ENCODE results near the gene CIROP. TPM values are rescaled to one million over a fixed set of nuclear protein-coding genes. Genes with fewer than 3 reads are reported as not detected.

CIROP gene
- total RNA-seq, 8 experiments from 2014 or later = 0.05 to 0.22 (median 0.18) TPM; not detected in 2

DNA sequence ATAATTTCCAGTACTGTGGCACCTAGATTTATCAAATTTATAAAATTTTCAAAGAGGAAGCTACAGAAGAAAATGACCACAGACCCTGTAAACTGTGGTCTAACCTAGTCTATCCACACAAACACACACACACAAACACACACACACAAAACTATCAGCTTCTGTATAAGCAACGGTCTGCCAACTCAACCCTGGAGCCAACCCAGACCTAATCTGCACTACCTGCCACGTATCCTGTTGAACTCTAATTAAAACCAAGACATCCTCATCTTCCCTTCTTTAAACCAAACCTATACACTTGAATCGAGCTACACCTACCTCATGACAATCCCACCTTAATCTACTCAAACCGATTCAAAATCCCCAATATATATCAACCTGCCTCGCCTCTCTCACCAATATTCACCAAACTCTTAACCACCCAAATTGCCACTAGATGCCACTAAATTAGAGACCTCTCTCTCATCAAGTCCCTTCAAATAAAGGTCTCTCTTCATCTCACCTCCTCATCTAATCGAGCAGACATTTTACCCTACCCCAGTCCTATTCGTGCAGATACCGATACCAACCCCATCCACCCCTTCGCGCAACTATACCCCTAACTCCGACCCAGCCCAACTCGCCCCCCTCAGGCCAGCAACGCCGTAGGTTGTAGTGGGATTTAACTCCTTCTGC, 10.7 kb downstream of the CIROP start:
- H3K27ac ChIP-seq = peak overlapping the region; percentile 97 to 98
- peak overlapping the region; percentile 63 to 91 (median 84) for H3K4me3 ChIP-seq
- 0 to 20% (median 4%) methylated on average over 1 to 7 of the region's 14 CpGs; no CpG with 5 or more reads in 1 of the 10 experiments for WGBS, 10 experiments
- in situ Hi-C loops (cut with MboI; ENCODE audit: low pct_unique_long_range_greater_than_20kb in 2 of 9, low sequenced_read_pairs in 9 of 9, unreplicated experiment in 9 of 9) = no loop called here
- H3K4me1 ChIP-seq (replicated peaks in 1 of 2) = peaks cover 10 to 13% of the 10 kb centered on the region in 2 donors
- no peak for ATAC-seq (replicated peaks in 6 of 8)

DNA sequence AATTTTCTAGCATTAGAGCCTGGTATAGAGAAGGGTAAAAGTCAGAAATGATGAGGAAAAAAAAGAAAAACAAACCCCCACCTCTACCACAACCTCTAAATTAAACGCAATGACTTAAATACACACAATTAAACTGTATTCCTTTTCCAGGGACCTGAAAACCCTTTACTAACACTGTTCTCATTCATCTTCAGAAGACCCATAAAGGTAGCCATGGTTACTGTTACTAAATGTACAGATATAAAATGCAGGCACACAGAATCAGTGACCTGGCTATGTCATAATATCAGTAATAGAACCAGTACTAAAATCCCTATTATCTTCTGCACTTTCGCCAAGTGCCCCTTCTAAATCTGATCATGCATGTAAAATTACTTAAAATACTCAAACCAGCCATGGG, 11.3 kb downstream of the CIROP start:
- no peak overlapping the region for H3K27ac ChIP-seq
- peaks cover 10 to 13% of the 10 kb centered on the region in 2 donors for H3K4me1 ChIP-seq (replicated peaks in 1 of 2)
- peak overlapping the region in 4 of 5 donors; percentile 74 to 91 (median 86) for H3K4me3 ChIP-seq
- in situ Hi-C loops (cut with MboI; ENCODE audit: low pct_unique_long_range_greater_than_20kb in 2 of 9, low sequenced_read_pairs in 9 of 9, unreplicated experiment in 9 of 9) = no loop called here
- 57 to 100% (median 90%) methylated on average over 1 to 2 of the region's 2 CpGs; no CpG with 5 or more reads in 1 of the 10 experiments for WGBS, 10 experiments
- ATAC-seq (replicated peaks in 6 of 8) = no peak

DNA sequence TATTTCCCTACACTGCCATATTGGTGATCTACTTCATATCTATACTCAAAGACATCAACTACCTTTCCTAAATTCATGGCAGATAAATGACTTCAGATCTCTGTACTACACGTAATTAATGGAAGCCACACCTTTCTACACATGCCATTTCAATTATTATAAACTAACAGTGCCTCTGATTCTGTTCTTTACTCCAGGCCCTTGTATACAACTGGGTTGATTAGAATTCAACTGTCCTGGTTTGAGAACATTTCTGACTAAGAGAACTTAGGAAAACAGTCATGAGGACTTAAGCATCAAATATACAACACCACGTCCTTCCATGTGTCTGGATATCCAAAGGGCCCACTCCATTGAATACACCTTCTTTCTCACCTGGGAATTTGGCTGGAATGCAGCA, 11.7 kb downstream of the CIROP start:
- no peak for ATAC-seq (replicated peaks in 6 of 8)
- Histone ChIP-seq H3K4me1 (replicated peaks in 1 of 2) (peaks cover 10 to 13% of the 10 kb centered on the region in 2 donors), H3K27ac (no peak overlapping the region), H3K4me3 (no peak overlapping the region)
- WGBS, 10 experiments = 62 to 100% (median 95%) methylated on average over 1 to 2 of the region's 2 CpGs; no CpG with 5 or more reads in 2 of the 10 experiments
- in situ Hi-C loops (cut with MboI; ENCODE audit: low pct_unique_long_range_greater_than_20kb in 2 of 9, low sequenced_read_pairs in 9 of 9, unreplicated experiment in 9 of 9) = no loop called here

DNA sequence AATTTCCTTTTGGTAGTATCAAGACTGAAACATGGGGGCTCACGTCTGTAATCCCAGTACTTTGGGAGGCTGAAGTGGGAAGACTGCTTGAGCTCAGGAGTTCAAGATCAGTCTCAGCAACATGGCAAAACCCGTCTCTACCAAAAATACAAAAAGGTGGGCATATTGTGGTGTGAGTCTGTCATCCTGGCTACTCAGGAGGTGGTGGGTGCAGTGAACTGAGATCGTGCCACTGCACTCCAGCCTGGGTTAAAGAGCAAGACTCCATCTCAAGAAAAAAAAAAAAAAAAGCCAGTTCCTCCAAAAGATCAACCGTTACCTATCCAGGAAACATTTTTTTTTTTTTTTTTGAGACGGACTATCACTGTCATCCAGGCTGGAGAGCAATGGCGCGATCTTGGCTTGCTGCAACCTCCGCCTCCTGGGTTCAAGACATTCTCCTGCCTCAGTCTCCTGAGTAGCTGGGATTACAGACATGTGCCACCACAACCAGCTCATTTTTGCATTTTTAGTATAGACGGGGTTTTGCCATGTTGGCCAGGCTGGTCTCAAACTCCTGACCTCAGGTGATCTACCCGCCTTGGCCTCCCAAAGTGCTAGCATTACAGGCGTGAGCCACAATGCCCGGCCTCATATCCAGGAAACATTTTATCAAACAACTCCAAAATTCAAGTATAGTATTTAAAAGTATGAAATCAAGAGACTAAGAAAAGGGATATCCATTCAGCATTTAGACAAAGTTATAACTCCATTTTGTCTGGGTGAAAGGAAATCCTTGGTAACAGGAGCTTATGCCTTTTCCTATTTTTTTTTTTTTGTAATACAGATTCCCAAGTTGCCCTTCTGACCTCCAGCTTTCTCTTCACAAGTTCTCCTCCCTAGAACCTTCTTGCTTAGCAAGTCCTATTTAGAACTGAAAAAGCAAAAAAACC, 13.2 kb downstream of the CIROP start:
- no peak overlapping the region for H3K4me3 ChIP-seq
- no peak for ATAC-seq (replicated peaks in 6 of 8)
- H3K4me1 ChIP-seq (replicated peaks in 1 of 2) = peaks cover 9 to 10% of the 10 kb centered on the region in 2 donors
- in situ Hi-C loops (cut with MboI; ENCODE audit: low pct_unique_long_range_greater_than_20kb in 2 of 9, low sequenced_read_pairs in 9 of 9, unreplicated experiment in 9 of 9) = no loop called here
- WGBS, 10 experiments = 60 to 100% (median 94%) methylated on average over 1 to 12 of the region's 12 CpGs; no CpG with 5 or more reads in 1 of the 10 experiments
- H3K27ac ChIP-seq = no peak overlapping the region

DNA sequence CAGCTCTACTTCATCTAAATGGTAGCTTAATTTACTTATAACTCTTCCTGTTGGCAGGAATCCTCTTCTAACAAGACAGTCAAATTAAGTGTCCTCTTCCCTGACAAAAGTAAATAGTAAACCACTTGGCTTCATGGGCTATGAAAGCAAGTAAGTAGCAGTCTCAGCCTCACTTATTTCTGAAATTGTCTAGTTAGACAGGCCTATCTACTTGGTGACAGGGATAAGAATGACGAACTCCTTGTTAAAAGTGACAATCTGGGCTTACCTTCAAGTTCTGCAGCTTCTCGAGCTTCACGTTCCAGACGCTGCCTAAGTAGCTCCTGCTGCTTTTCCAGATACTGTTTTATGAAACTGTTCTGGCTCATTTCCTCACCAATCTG, 14.5 kb downstream of the CIROP start:
- no peak overlapping the region for H3K27ac ChIP-seq
- H3K4me3 ChIP-seq = no peak overlapping the region
- WGBS, 10 experiments = 61 to 100% (median 90%) methylated on average over 1 to 4 of the region's 4 CpGs; no CpG with 5 or more reads in 3 of the 10 experiments
- in situ Hi-C loops (cut with MboI; ENCODE audit: low pct_unique_long_range_greater_than_20kb in 2 of 9, low sequenced_read_pairs in 9 of 9, unreplicated experiment in 9 of 9) = no loop called here
- peaks cover 7 to 9% of the 10 kb centered on the region in 2 donors for H3K4me1 ChIP-seq (replicated peaks in 1 of 2)
- ATAC-seq (replicated peaks in 6 of 8) = no peak

DNA sequence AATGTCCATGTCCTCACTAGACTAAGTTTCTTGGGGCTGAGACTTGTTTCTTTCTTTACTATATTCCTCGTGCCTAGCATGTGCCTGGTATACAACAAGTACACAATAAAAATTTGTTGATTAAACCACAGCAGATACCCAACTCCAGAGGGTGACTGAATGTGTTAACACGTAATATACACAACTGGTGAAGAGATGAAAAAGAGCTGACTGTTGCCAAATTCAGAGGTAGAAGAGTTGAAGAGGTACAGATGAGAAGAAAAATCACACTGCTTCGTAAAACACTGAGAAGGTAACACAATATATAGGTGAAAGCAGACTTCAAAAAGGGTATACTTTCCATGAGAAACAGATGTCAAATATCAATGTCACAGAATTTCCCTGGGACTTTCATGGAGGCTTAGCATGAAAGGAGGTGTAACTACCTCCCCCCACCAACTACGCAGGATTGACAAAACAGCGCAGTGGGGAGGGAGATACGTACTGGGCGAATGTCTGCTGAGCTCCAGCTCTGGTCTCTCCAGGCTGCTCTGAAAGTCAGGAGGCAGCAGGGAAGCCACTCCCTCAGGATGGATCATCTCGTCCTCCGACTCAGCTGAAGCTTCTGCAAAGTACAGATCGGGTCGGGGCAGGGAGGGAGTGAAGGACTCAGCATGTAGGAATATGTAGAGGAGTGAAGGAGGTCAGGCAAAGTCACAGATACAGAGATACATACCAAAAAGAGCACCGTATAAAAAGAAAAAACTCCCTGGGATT, 15.1 kb downstream of the CIROP start:
- H3K4me1 ChIP-seq (replicated peaks in 1 of 2) = peaks cover 7 to 9% of the 10 kb centered on the region in 2 donors
- no peak overlapping the region for H3K4me3 ChIP-seq
- WGBS, 10 experiments = 54 to 98% (median 92%) methylated on average over 3 to 12 of the region's 12 CpGs
- peak in 1 of 8 experiments; percentile 3 for ATAC-seq (replicated peaks in 6 of 8)
- H3K27ac ChIP-seq = no peak overlapping the region
- in situ Hi-C loops (cut with MboI; ENCODE audit: low pct_unique_long_range_greater_than_20kb in 2 of 9, low sequenced_read_pairs in 9 of 9, unreplicated experiment in 9 of 9) = no loop called here

DNA sequence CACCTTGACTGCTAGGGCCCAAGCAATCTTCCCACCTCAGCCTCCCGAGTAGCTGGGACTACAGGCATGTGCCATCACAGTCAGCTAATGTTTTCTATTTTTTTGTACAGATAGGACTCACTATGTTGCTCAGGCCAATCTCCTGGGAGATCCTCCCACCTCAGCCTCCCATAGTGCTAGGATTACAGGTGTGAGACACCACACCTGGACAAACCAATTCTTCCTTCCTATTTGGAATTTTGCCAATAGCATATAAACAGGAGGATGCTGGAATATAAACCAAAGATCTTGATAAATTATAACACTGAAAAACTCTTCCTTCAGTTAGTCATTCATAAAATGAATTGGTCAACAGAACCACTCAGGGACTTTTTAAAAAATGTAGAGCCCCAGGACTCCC, 18.2 kb downstream of the CIROP start:
- Histone ChIP-seq H3K4me1 (replicated peaks in 1 of 2) (no peaks in the 10 kb centered on the region), H3K27ac (no peak overlapping the region), H3K4me3 (no peak overlapping the region)
- WGBS, 10 experiments = 86 to 100% (median 100%) methylated on average over 1 of the region's 1 CpG; no CpG with 5 or more reads in 6 of the 10 experiments
- no peak for ATAC-seq (replicated peaks in 6 of 8)
- in situ Hi-C loops (cut with MboI; ENCODE audit: low pct_unique_long_range_greater_than_20kb in 2 of 9, low sequenced_read_pairs in 9 of 9, unreplicated experiment in 9 of 9) = no loop called here

DNA sequence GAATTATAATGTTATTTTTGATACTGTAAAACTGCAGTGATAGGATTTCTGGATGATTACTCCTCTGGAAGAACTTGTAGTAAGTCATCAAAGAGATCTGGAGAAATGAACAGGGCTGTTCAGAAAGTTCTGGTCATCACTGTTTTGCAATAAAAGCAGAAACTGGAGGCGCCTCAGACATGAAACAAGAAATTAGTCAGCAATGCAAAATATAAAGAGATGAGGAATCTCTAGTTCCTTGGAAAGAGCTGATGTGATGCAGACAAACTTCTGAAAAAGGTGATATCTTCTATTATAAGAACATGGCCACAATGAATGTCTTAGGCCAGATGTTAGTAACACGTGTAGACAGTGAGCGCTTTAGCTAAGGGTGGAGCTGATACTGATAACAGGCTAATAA, 19.3 kb downstream of the CIROP start:
- no peak overlapping the region for H3K4me3 ChIP-seq
- peak in 1 of 8 experiments; percentile 46 for ATAC-seq (replicated peaks in 6 of 8)
- in situ Hi-C loops (cut with MboI; ENCODE audit: low pct_unique_long_range_greater_than_20kb in 2 of 9, low sequenced_read_pairs in 9 of 9, unreplicated experiment in 9 of 9) = no loop called here
- H3K27ac ChIP-seq = no peak overlapping the region
- WGBS, 10 experiments = 36 to 100% (median 89%) methylated on average over 1 to 3 of the region's 3 CpGs; no CpG with 5 or more reads in 1 of the 10 experiments
- H3K4me1 ChIP-seq (replicated peaks in 1 of 2) = no peaks in the 10 kb centered on the region

DNA sequence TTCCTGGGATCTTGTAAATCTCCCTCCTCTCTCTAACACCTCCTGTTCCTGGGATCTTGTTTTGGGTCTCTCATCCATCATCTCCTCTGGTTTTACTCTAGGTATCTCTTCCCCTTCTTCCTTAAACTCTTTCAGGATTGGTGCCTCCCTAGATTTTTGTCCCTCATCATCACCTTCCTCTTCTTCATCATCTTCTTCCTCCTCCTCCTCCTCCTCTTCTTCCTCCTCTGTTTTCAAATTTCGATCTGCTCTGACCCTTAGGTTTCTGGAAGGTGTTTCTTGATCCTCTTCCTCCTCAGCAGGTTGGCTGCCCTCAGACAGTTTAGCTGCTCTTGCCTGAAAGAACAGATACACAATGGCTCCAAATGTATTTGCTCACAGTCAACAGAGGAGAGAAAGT, 24.3 kb downstream of the CIROP start:
- no peak for ATAC-seq (replicated peaks in 6 of 8)
- no peak overlapping the region for H3K27ac ChIP-seq
- in situ Hi-C loops (cut with MboI; ENCODE audit: low pct_unique_long_range_greater_than_20kb in 2 of 9, low sequenced_read_pairs in 9 of 9, unreplicated experiment in 9 of 9) = no loop called here
- 88 to 100% (median 100%) methylated on average over 1 of the region's 1 CpG; no CpG with 5 or more reads in 1 of the 10 experiments for WGBS, 10 experiments
- no peaks in the 10 kb centered on the region for H3K4me1 ChIP-seq (replicated peaks in 1 of 2)
- H3K4me3 ChIP-seq = no peak overlapping the region

DNA sequence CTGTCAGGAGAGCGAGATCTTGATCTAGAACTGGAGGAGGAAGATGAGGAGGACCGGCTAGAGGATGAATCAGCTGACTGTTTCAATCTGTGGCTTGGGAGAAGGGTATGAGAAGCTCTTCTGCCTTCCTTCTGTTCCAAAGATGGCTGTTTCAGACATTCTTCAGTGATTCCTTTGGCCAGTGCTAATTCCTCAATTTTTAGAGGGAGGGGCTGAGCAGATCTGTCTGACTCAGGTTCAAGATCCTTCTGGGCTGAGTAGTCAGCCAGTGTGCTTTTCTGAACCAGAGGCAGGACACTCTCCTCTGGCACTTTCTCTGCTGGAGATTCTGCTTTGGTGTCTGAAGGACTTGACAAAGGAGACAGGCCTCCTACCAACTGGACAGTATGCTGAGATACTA, 25.1 kb downstream of the CIROP start:
- no peaks in the 10 kb centered on the region for H3K4me1 ChIP-seq (replicated peaks in 1 of 2)
- ATAC-seq (replicated peaks in 6 of 8) = no peak
- no peak overlapping the region for H3K4me3 ChIP-seq
- 20 to 100% (median 73%) methylated on average over 1 to 2 of the region's 2 CpGs; no CpG with 5 or more reads in 5 of the 10 experiments for WGBS, 10 experiments
- in situ Hi-C loops (cut with MboI; ENCODE audit: low pct_unique_long_range_greater_than_20kb in 2 of 9, low sequenced_read_pairs in 9 of 9, unreplicated experiment in 9 of 9) = no loop called here
- no peak overlapping the region for H3K27ac ChIP-seq

DNA sequence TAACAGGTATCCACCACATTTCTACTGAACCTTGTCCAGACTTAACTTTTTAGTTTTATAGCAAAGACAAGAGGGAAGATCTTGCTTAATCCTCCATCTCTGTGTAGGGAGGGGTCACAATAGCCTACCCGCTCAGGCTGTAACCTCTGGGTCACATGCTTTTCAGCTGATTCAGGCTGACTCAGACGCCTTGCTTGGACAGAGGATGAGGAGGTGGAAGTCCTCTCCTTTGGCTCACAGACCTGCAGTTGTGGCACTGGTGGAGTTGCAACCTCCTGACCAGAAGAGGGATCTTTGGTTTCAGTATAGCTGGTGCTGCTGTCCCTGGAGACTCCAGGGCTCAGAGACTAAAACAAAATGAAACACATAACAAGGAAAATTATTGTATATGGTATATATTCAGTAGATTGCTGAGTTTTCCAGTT, 26.1 kb downstream of the CIROP start:
- H3K4me3 ChIP-seq = no peak overlapping the region
- in situ Hi-C loops (cut with MboI; ENCODE audit: low pct_unique_long_range_greater_than_20kb in 2 of 9, low sequenced_read_pairs in 9 of 9, unreplicated experiment in 9 of 9) = no loop called here
- H3K27ac ChIP-seq = no peak overlapping the region
- peak in 5 of 8 experiments; percentile 18 to 99 (median 47) for ATAC-seq (replicated peaks in 6 of 8)
- whole genome bisulfite sequencing, 10 experiments = 0 to 88% (median 56%) methylated on average over 1 of the region's 2 CpGs; no CpG with 5 or more reads in 6 of the 10 experiments
- no peaks in the 10 kb centered on the region for H3K4me1 ChIP-seq (replicated peaks in 1 of 2)

DNA sequence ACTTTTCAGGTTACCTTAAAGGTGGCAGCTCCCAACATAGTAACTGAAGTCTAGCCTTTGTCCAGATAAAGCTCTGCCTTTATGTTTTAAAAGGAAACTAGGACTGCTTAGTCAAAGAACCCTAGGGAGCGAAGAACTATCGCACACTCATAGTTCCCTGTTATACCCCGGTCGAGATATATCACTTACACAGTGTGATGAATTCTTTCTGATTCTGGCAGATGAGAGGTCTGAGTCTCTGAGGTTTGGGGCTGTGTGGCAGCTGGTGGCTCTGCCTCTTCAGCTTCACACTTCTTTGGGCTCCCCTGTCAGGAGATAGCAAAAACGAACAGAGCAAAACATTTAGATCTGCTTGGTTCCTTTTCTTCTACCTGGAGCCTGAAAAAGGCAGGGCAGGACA, 26.8 kb downstream of the CIROP start:
- Histone ChIP-seq H3K4me1 (replicated peaks in 1 of 2) (no peaks in the 10 kb centered on the region), H3K4me3 (no peak overlapping the region), H3K27ac (no peak overlapping the region)
- in situ Hi-C loops (cut with MboI; ENCODE audit: low pct_unique_long_range_greater_than_20kb in 2 of 9, low sequenced_read_pairs in 9 of 9, unreplicated experiment in 9 of 9) = no loop called here
- ATAC-seq (replicated peaks in 6 of 8) = no peak
- 57 to 100% (median 82%) methylated on average over 2 to 5 of the region's 5 CpGs; no CpG with 5 or more reads in 3 of the 10 experiments for WGBS, 10 experiments

All from motor neuron (in vitro differentiated cells).